Small intestine (tissue), 7 donors: ENCODE results near the gene RPS6KA1. TPM values are rescaled to one million over a fixed set of nuclear protein-coding genes. Genes with fewer than 3 reads are reported as not detected.
"Not testable (repeated sequence)": the region's sequence is repeated elsewhere in the genome, so short reads cannot be mapped to it uniquely, and the experiment has no call there.

Experiments used
- DNase-seq, 2 donors: peaks; one replicate each; pipeline versions ENCODE4 v3.0.0 to v3.0.0-alpha.2; 2013
- FAIRE-seq: peaks from 2 replicates; lab custom pipeline; 2012; peaks lifted over from hg19 to GRCh38; lab: Jason Lieb, UNC
- H3K27ac ChIP-seq, 3 donors: one replicate each; pipeline ENCODE4 v1.5.1; 2013; ENCODE audit warnings: low read length in 2 of 3, mild to moderate bottlenecking in 2 of 3, control low read depth in 1 of 3, inconsistent platforms in 1 of 3, low read depth in 1 of 3, moderate library complexity in 1 of 3
- H3K27me3 ChIP-seq, 3 donors: one replicate each; pipeline ENCODE4 v1.6.1; 2013; ENCODE audit warnings: low read length in 3 of 3, inconsistent platforms in 1 of 3; ENCODE audit not compliant: control insufficient read depth in 3 of 3, insufficient read depth in 3 of 3
- H3K36me3 ChIP-seq, 3 donors: one replicate each; pipeline ENCODE4 v1.6.1; 2013; ENCODE audit warnings: low read length in 3 of 3, inconsistent platforms in 1 of 3, low read depth in 1 of 3, mild to moderate bottlenecking in 1 of 3, moderate library complexity in 1 of 3; ENCODE audit not compliant: control insufficient read depth in 3 of 3, insufficient read depth in 2 of 3
- H3K4me1 ChIP-seq, 3 donors: one replicate each; pipeline ENCODE4 v1.6.1; 2013; ENCODE audit warnings: low read length in 2 of 3, inconsistent platforms in 1 of 3, low read depth in 1 of 3, mild to moderate bottlenecking in 1 of 3, moderate library complexity in 1 of 3; ENCODE audit not compliant: control insufficient read depth in 3 of 3, insufficient read depth in 2 of 3
- H3K4me3 ChIP-seq, 3 donors: one replicate each; pipeline ENCODE4 v1.5.1; 2013; ENCODE audit warnings: low read length in 3 of 3, control low read depth in 1 of 3, inconsistent platforms in 1 of 3, low read depth in 1 of 3, mild to moderate bottlenecking in 1 of 3, moderate library complexity in 1 of 3
- H3K9me3 ChIP-seq, 2 donors: one replicate each; pipeline ENCODE4 v1.6.1; 2013; ENCODE audit warnings: low read depth in 1 of 2, low read length in 1 of 2; ENCODE audit not compliant: control insufficient read depth in 2 of 2, insufficient read depth in 1 of 2
- WGBS, 3 donors: extraction: QIAGEN DNeasy Blood & Tissue Kit; methylation state at CpG; one replicate each; pipeline ENCODE4 v1.1.7; 2013; 5-methylcytosine and 5-hydroxymethylcytosine counted together
- polyA plus RNA-seq, 4 donors: library from polyadenylated mRNA; stranded (reverse) in 3 of 4; unstranded in 1 of 4; fragments of 200-250 nt in 3 of 4; fragments of 120-200 nt in 1 of 4; gene quantifications; one replicate each; pipeline versions ENCODE4 v1.2.1 to v1.2.3, GENCODE V29; 2013
- donor health status: healthy with polysubstance abuse.
- donor health status: control.
- donor health status: control.
- donor health status: Bipolar disorder and iron deficiency.
- donor health status: healthy.

Gene RPS6KA1
- polyA plus RNA-seq, 4 donors: 60.9 to 223 (median 139) TPM

DNA sequence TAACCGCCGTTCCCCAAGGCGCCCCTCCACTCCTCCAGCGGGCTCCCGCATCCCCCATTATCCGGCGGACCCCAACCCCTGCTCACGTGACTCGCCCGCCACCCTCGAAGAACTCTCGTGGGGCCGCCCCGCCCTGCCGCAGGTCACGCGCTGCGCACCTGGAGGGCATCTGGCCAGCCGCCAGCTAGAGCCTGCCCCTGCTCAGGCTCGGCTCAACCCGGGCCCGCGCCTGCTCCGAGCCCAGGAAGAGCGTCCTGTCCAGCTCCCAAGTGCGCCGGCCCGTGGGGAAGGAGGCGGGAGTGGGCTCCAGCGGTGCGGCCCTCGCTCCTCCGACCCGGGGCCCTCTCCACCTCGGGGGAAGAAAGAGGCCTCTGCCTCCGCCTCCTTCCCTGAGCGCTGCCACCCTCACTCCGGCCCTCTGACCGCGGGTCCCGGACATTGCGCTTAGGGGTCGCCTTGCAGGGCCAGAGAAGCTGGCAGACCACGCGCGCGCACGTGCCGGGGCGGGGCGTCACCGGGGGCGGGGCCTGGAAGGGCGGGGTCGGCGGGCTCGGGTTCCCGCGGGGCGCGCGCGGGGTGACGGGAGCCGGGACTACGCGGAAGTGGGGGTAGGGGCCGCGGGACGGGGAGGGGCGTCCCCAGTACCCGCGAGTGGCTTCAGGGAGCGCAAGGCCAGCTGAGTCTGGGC lies 28.9 kb upstream of the RPS6KA1 start:
- 0 to 1% (median 1%) methylated on average over 53 to 74 of the region's 74 CpGs for whole genome bisulfite sequencing, 3 donors
- H3K27ac ChIP-seq: peak overlapping the region; percentile 96 to 100 (median 98)

DNA sequence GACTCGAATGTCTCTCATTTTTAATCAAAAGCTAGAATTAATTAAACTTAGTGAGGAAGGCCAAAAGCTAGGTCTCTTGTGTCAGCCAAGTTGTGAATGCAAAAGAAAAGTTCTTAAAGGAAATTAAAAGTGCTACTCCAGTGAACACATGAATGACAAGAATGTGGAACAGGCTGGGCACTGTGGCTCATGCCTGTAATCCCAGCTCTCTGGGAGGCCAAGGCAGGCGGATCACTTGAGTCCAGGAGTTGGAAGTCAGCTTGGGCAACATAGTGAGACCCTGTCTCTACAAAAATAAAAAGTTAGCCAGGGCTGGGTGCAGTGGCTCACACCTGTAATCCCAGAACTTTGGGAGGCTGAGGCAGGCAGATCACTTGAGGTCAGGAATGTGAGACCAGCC lies 18.9 kb upstream of the RPS6KA1 start:
- not testable (repeated sequence) for H3K27me3 ChIP-seq, H3K9me3 ChIP-seq, H3K4me3 ChIP-seq, H3K36me3 ChIP-seq, DNase-seq, H3K27ac ChIP-seq, H3K4me1 ChIP-seq, FAIRE-seq
- WGBS, 3 donors: 68 to 73% (median 73%) methylated on average over 2 of the region's 2 CpGs

More for the DNA sequence above, 28.9 kb upstream of the RPS6KA1 start:
- peak overlapping the region; percentile 54 to 87 (median 74) for H3K4me3 ChIP-seq
- DNase-seq (peak; percentile 71 to 96), FAIRE-seq (no peak)
- H3K4me1 ChIP-seq: peaks cover 0 to 19% (median 0%) of the 10 kb centered on the region in 3 donors
- no peaks in the 10 kb centered on the region for H3K9me3 ChIP-seq
- H3K36me3 ChIP-seq: no peaks in the 10 kb centered on the region
- no peaks in the 10 kb centered on the region for H3K27me3 ChIP-seq

- H3K27me3 ChIP-seq, H3K4me1 ChIP-seq, H3K9me3 ChIP-seq, H3K27ac ChIP-seq, H3K4me3 ChIP-seq, H3K36me3 ChIP-seq, FAIRE-seq, DNase-seq: not testable (repeated sequence)
- 79 to 87% (median 86%) methylated on average over 4 of the region's 4 CpGs for WGBS, 3 donors
Observed at GRCh38 chr1:26515836-26516235, 13.7 kb upstream of the RPS6KA1 start.

- WGBS, 3 donors: 75 to 93% (median 84%) methylated on average over 4 of the region's 4 CpGs
- DNase-seq (no peak), FAIRE-seq (no peak)
- H3K4me1 ChIP-seq: no peaks in the 10 kb centered on the region
- H3K4me3 ChIP-seq: no peak overlapping the region
- no peaks in the 10 kb centered on the region for H3K27me3 ChIP-seq
- H3K9me3 ChIP-seq: no peaks in the 10 kb centered on the region
- H3K36me3 ChIP-seq: no peaks in the 10 kb centered on the region
- no peak overlapping the region for H3K27ac ChIP-seq
Observed at GRCh38 chr1:26516987-26517765, 12.4 kb upstream of the RPS6KA1 start.

DNA sequence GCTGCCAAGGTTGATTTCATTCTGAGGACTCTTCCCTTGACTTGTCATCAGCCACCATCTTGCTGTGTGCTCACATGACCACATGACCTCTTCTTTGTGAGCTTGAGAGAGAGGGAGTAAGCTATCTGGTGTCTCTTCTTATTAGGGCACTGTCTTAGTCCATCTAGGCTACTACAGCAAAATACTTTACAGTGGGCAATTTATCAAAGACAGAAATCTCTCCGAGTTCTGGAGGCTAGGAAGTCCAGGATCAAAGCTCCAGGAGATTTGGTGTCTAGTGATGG lies 11.9 kb upstream of the RPS6KA1 start:
- H3K4me1 ChIP-seq: no peaks in the 10 kb centered on the region
- no peak overlapping the region for H3K27ac ChIP-seq
- H3K27me3 ChIP-seq: no peaks in the 10 kb centered on the region
- no peak for FAIRE-seq
- H3K36me3 ChIP-seq: no peaks in the 10 kb centered on the region
- WGBS, 3 donors: 74 to 88% (median 82%) methylated on average over 1 of the region's 1 CpG
- H3K4me3 ChIP-seq: no peak overlapping the region
- no peak for DNase-seq
- no peaks in the 10 kb centered on the region for H3K9me3 ChIP-seq

GRCh38 chr1:26518355-26518754 lies 11.2 kb upstream of the RPS6KA1 start:
- no peak for FAIRE-seq
- Histone ChIP-seq H3K9me3 (no peaks in the 10 kb centered on the region), H3K27ac (no peak overlapping the region), H3K36me3 (no peaks in the 10 kb centered on the region), H3K4me3 (no peak overlapping the region), H3K4me1 (no peaks in the 10 kb centered on the region), H3K27me3 (no peaks in the 10 kb centered on the region)
- WGBS, 3 donors: 83 to 95% (median 91%) methylated on average over 6 of the region's 6 CpGs
- no peak for DNase-seq

- Histone ChIP-seq H3K4me3 (no peak overlapping the region), H3K27me3 (peaks cover 0 to 4% (median 0%) of the 10 kb centered on the region in 3 donors), H3K4me1 (no peaks in the 10 kb centered on the region), H3K9me3 (no peaks in the 10 kb centered on the region), H3K36me3 (no peaks in the 10 kb centered on the region), H3K27ac (no peak overlapping the region)
- FAIRE-seq (no peak), DNase-seq (no peak)
- WGBS, 3 donors: 80 to 90% (median 85%) methylated on average over 5 of the region's 5 CpGs
Observed at GRCh38 chr1:26520339-26520738, 9.2 kb upstream of the RPS6KA1 start.

DNA sequence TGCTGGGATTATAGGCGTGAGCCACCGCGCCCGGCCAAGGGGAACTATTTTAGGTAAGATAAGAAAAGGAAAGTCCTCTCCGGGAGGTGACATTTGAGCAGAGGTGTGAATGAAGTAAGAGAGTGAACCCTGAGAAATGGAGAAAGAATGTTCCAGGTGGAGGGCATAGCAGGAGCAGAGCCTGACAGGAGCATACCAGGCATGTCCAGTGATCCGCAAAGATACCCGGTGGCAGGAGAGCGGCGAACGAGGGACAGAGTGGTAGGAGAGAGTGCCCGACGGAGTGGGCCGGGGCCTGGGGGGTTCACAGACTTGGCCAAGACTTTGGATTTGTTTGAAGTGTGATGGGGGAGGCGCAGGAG lies 7.9 kb upstream of the RPS6KA1 start:
- Histone ChIP-seq H3K4me1 (no peaks in the 10 kb centered on the region), H3K9me3 (no peaks in the 10 kb centered on the region), H3K4me3 (no peak overlapping the region), H3K27ac (no peak overlapping the region), H3K36me3 (no peaks in the 10 kb centered on the region), H3K27me3 (peaks cover 0 to 4% (median 0%) of the 10 kb centered on the region in 3 donors)
- DNase-seq (no peak), FAIRE-seq (no peak)
- WGBS, 3 donors: 60 to 73% (median 68%) methylated on average over 14 of the region's 14 CpGs
